Neural crest cell (in vitro differentiated cells): Measurements from ENCODE around the gene ABI3. TPM values are rescaled to one million over a fixed set of nuclear protein-coding genes. Genes with fewer than 3 reads are reported as not detected.
"Not testable (repeated sequence)": the region's sequence is repeated elsewhere in the genome, so short reads cannot be mapped to it uniquely, and the experiment has no call there.

Experiments
- DNase-seq: peaks from one replicate; pipeline ENCODE4 v3.0.0; 2021; ENCODE audit warnings: low read depth, mixed read lengths, low spot score
- H3K27ac Mint-ChIP-seq: one replicate; pipeline ENCODE4 v1.8.0; 2021; ENCODE audit warnings: mild to moderate bottlenecking, mixed read lengths; ENCODE audit not compliant: unreplicated experiment
- H3K27me3 Mint-ChIP-seq: 2 replicates; pipeline ENCODE4 v1.8.0; 2021; ENCODE audit warnings: low read depth, mild to moderate bottlenecking, mixed read lengths
- H3K36me3 Mint-ChIP-seq: 2 replicates; pipeline ENCODE4 v1.8.0; 2021; ENCODE audit warnings: low read depth, mild to moderate bottlenecking, mixed read lengths
- H3K4me1 Mint-ChIP-seq: 2 replicates; pipeline ENCODE4 v1.8.0; 2021; ENCODE audit warnings: mixed read lengths
- H3K4me3 Mint-ChIP-seq: one replicate; pipeline ENCODE4 v1.8.0; 2021; ENCODE audit warnings: mild to moderate bottlenecking, mixed read lengths
- H3K9me3 Mint-ChIP-seq: 2 replicates; pipeline ENCODE4 v1.8.0; 2021; ENCODE audit warnings: mixed read lengths
- long read RNA-seq: library from polyadenylated mRNA; unstranded; transcript quantifications from one replicate; pipeline ENCODE4 v2.0.0, GENCODE V29; 2020
- total RNA-seq: library from RNA; stranded (reverse); gene quantifications from 2 replicates; pipeline ENCODE4 v1.2.1, GENCODE V29; 2021
- TF ChIP-seq, protein P1 (sequence below): fragments of 200-600 bp; sonication (generic); conservative IDR thresholded peaks from 2 replicates; pipeline ENCODE4 v1.5.0; 2021; ENCODE audit warnings: antibody characterized with exemption, mild to moderate bottlenecking

ABI3 gene, protein sequence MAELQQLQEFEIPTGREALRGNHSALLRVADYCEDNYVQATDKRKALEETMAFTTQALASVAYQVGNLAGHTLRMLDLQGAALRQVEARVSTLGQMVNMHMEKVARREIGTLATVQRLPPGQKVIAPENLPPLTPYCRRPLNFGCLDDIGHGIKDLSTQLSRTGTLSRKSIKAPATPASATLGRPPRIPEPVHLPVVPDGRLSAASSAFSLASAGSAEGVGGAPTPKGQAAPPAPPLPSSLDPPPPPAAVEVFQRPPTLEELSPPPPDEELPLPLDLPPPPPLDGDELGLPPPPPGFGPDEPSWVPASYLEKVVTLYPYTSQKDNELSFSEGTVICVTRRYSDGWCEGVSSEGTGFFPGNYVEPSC
- total RNA-seq = 0.64 and 1.0 TPM in 2 replicates
- long read RNA-seq = 0 reads

DNA sequence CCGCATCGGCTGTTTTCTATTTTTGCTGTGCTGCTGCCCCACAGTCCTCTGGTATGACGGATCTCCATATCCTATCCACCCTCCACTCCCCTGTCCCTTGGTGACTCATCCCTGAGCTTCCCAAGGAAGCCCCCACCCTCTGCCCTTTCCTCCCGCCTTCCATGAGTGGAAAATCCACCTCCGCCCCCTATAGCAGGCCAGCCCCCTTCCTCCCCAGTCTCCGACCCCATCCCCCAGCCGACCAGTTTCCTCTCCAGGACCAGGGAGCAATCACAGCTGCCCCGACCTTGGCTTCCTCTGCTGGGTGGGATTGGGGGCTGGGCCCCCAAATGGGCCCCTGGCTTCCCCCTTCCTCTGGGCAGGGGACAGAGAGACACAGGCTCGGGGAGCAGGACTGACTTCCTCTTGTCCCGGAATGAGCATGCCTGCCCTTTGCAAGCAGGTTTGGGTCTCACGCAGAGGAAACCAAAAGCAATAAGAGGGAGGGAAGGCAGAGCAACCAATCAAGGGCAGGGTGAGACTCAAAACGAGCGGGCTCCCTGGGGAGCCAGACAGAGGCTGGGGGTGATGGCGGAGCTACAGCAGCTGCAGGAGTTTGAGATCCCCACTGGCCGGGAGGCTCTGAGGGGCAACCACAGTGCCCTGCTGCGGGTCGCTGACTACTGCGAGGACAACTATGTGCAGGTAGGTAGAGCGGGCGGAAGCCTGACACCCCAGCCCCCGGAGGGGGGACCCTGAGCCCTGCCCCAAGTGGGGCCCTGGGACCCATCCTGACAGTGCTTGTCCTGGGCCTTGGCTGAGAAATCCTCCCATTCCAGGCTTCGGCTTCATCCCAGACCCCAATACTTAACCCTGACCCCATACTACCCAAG lies at the start of gene ABI3, which contains the start of gene GNGT2:
ABI3 (plus strand) TSS at position 550 of the 872 bp plus-strand sequence; CDS start at position 568, 18 bp downstream.
GNGT2 (minus strand) TSS at position 417 of the 872 bp plus-strand sequence. CDS start 3,152 bp downstream, outside the sequence.
- DNase-seq = no peak
- Mint-ChIP-seq H3K9me3 (no peaks in the 10 kb centered on the region), H3K4me1 (peaks cover 9% of the 10 kb centered on the region), H3K27ac (no peak within 1 kb of the TSS), H3K4me3 (no peak within 1 kb of the TSS), H3K36me3 (no peaks in the 10 kb centered on the region), H3K27me3 (peaks cover 32% of the 10 kb centered on the region)
- TF ChIP-seq, protein P1, sequence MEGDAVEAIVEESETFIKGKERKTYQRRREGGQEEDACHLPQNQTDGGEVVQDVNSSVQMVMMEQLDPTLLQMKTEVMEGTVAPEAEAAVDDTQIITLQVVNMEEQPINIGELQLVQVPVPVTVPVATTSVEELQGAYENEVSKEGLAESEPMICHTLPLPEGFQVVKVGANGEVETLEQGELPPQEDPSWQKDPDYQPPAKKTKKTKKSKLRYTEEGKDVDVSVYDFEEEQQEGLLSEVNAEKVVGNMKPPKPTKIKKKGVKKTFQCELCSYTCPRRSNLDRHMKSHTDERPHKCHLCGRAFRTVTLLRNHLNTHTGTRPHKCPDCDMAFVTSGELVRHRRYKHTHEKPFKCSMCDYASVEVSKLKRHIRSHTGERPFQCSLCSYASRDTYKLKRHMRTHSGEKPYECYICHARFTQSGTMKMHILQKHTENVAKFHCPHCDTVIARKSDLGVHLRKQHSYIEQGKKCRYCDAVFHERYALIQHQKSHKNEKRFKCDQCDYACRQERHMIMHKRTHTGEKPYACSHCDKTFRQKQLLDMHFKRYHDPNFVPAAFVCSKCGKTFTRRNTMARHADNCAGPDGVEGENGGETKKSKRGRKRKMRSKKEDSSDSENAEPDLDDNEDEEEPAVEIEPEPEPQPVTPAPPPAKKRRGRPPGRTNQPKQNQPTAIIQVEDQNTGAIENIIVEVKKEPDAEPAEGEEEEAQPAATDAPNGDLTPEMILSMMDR = no peak

DNA sequence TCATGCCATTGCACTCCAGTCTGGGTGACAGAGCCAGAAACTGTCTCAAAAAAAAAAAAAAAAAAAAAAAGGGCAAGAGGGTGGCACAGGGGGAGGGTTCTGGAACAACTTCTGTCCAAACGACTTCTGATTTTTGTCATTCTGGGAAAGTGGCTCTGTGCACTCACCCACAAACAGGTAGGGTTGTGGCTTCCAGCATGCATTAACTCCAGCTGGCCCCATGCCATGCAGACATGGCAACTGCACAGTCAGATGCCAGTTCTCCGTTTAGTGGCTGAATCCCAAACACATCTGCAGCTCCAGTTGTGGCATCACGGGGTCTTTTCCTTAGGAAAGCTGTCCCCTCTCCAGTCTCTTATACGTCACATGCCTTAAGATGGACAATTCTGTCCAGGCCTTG lies 47.6 kb upstream of the ABI3 start:
- H3K4me3 Mint-ChIP-seq = no peak overlapping the region
- H3K27me3 Mint-ChIP-seq = peaks cover 83% of the 10 kb centered on the region
- no peaks in the 10 kb centered on the region for H3K9me3 Mint-ChIP-seq
- DNase-seq = no peak
- H3K36me3 Mint-ChIP-seq = no peaks in the 10 kb centered on the region
- no peak overlapping the region for H3K27ac Mint-ChIP-seq
- H3K4me1 Mint-ChIP-seq = no peaks in the 10 kb centered on the region
- TF ChIP-seq, protein P1 = no peak

DNA sequence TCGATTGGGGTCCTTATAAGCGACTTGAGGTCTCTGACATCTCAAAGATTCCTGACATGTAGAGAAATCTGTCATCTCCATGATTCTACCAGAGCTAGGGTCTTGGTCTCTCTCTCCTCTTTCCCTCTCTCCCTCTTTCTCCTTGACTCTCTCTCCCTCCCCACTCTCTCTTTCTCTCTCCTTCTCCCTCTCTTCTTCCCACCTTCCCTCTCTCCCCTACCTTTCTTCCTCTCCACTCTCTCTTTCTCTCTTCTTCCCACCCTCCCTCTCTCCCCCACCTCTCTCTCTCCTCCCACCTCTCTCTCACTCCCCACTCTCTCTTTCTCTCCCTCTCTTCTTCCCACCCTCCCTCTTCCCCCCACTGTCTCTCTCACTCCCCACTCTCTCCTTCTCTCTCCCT lies 45.4 kb upstream of the ABI3 start:
- H3K27me3 Mint-ChIP-seq = peaks cover 82% of the 10 kb centered on the region
- TF ChIP-seq, protein P1 = no peak
- no peaks in the 10 kb centered on the region for H3K36me3 Mint-ChIP-seq
- no peak for DNase-seq
- no peaks in the 10 kb centered on the region for H3K9me3 Mint-ChIP-seq
- H3K4me1 Mint-ChIP-seq = no peaks in the 10 kb centered on the region
- no peak overlapping the region for H3K4me3 Mint-ChIP-seq
- no peak overlapping the region for H3K27ac Mint-ChIP-seq

DNA sequence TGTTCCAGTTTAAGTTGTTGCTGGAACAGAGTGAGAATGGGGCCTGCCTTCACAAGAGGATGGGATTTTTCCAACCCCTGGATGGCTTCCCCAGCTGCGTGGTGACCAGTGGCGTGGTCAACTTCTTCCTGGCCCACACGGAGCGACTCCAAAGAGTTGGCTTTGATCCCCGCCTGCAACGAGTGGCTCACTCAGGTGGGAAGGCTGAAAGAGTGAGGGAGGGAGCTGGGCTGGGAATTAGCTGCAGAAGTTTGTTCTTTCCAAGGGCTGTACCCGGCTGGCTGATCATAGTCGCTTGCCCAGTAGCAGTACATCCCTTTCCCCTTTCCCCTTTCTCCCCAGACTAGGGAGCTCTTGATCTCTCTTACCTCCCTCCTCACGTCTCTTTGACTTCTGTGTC lies 41.8 kb upstream of the ABI3 start:
- Mint-ChIP-seq H3K27me3 (peaks cover 89% of the 10 kb centered on the region), H3K27ac (no peak overlapping the region), H3K9me3 (no peaks in the 10 kb centered on the region), H3K4me1 (no peaks in the 10 kb centered on the region), H3K36me3 (no peaks in the 10 kb centered on the region), H3K4me3 (no peak overlapping the region)
- no peak for DNase-seq
- TF ChIP-seq, protein P1 = no peak

DNA sequence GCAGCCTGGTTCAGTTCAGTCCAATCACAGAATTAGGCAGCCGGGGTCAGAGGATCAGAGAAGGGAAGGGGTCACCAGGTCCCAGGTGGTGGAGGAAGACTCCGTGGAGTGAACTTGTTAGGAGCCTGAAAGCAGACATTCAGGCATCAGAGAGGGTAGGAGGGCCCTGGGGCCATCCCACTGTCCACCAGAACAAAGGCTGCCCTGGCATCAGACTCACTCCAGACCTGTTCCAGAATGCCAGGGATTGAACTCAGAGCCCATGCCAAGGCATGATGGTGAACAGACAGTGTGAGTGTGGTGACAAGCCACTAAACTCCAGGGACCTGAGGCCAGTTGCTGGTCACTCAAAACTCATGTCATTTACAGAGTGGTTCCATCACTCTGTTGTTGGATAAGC lies 40.3 kb upstream of the ABI3 start:
- Mint-ChIP-seq H3K27ac (no peak overlapping the region), H3K4me3 (no peak overlapping the region), H3K27me3 (peaks cover 91% of the 10 kb centered on the region), H3K4me1 (no peaks in the 10 kb centered on the region), H3K36me3 (peaks cover 1% of the 10 kb centered on the region), H3K9me3 (peaks cover 2% of the 10 kb centered on the region)
- DNase-seq = no peak
- TF ChIP-seq, protein P1 = no peak

DNA sequence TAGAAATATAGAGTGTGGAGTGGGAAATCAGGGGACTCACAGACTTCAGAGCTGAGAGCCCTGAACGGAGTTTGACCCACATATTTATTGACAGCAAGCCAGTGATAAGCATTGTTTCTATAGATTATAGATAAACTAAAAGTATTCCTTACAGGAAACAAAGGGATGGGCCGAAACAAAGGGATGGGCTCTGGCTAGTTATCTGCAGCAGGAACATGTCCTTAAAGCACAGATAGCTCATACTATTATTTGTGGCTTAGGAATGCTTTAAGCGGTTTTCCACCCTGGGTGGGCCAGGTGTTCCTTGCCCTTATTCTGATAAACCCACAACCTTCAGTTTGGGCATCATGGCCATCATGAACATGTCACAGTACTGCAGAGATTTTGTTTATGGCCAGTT lies 39.8 kb upstream of the ABI3 start:
- peaks cover 90% of the 10 kb centered on the region for H3K27me3 Mint-ChIP-seq
- not testable (repeated sequence) for H3K36me3 Mint-ChIP-seq, H3K4me3 Mint-ChIP-seq, H3K4me1 Mint-ChIP-seq, H3K27ac Mint-ChIP-seq, H3K9me3 Mint-ChIP-seq, DNase-seq

DNA sequence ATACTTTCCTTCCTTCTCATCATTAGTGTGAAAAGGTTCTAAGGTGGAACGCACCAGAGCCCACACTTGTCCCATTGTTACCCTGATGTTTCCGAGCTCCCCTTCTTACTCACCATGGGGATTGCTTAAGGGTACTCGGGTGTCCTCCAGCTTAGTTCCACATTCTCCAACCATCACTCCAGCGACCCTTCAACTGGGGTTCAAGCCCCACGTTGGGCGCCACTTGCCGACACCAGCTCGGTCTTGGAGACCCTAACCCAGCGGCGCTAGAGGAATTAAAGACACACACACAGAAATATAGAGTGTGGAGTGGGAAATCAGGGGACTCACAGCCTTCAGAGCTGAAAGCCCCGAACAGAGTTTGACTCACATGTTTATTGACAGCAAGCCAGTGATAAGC lies 34.5 kb upstream of the ABI3 start:
- peaks cover 11% of the 10 kb centered on the region for H3K36me3 Mint-ChIP-seq
- H3K9me3 Mint-ChIP-seq = peaks cover 17% of the 10 kb centered on the region

More for the DNA sequence above, 34.5 kb upstream of the ABI3 start:
- not testable (repeated sequence) for DNase-seq, H3K27ac Mint-ChIP-seq, H3K4me3 Mint-ChIP-seq, H3K4me1 Mint-ChIP-seq
- peaks cover 47% of the 10 kb centered on the region for H3K27me3 Mint-ChIP-seq
